K562 (cell line): ENCODE measurements around the gene TFE3. TPM values are rescaled to one million over a fixed set of nuclear protein-coding genes. Genes with fewer than 3 reads are reported as not detected.

Experiments
- BDP1 ChIP-seq: IDR thresholded peaks from 3 replicates; pipeline ENCODE4 v1.6.1; 2011; ENCODE audit not compliant: insufficient read length, insufficient read depth
- CSDE1 ChIP-seq, 2 experiments: fragments of 450-650 bp; IDR thresholded peaks; 2 replicates each; pipeline ENCODE4 v1.6.1; 2016; ENCODE audit warnings: mild to moderate bottlenecking in 1 of 2
- DACH1 ChIP-seq: fragments of 450-650 bp; IDR thresholded peaks from 2 replicates; pipeline ENCODE4 v1.6.1; 2018; ENCODE audit not compliant: partially characterized antibody
- DDX20 ChIP-seq: fragments of 450-650 bp; IDR thresholded peaks from 2 replicates; pipeline ENCODE4 v1.6.1; 2016; ENCODE audit warnings: missing genetic modification characterization, low read depth, mild to moderate bottlenecking, missing compliant biosample characterization, moderate library complexity
- HBP1 ChIP-seq: fragments of 450-650 bp; formaldehyde crosslinking; IDR thresholded peaks from 2 replicates; pipeline ENCODE4 v1.4.0; 2022; ENCODE audit warnings: missing genetic modification characterization
- HMG20B ChIP-seq: fragments of 250-450 bp; sonication (Bioruptor Pico); IDR thresholded peaks from 2 replicates; pipeline ENCODE4 v1.5.0; 2021; ENCODE audit warnings: mild to moderate bottlenecking
- NEUROD1 ChIP-seq: fragments of 150-350 bp; IDR thresholded peaks from 2 replicates; pipeline ENCODE4 v1.6.1; 2014; ENCODE audit warnings: borderline replicate concordance, low read length, low read depth; ENCODE audit not compliant: partially characterized antibody
- U2AF1 ChIP-seq: fragments of 200-400 bp; formaldehyde crosslinking; optimal IDR thresholded peaks from 2 replicates; pipeline ENCODE3; 2017; ENCODE audit warnings: mild to moderate bottlenecking, low read depth, low read length, moderate library complexity
- ZNF23 ChIP-seq: fragments of 250-450 bp; sonication (Bioruptor Pico); IDR thresholded peaks from 2 replicates; pipeline ENCODE4 v1.4.0; 2020; ENCODE audit warnings: mild to moderate bottlenecking
- ZNF232 ChIP-seq: sonication (generic); formaldehyde crosslinking; IDR thresholded peaks from 2 replicates; pipeline ENCODE4 v1.8.0; 2022; ENCODE audit warnings: mild to moderate bottlenecking, missing genetic modification reagents
- ZNF77 ChIP-seq: fragments of 250-450 bp; sonication (Bioruptor Pico); IDR thresholded peaks from 2 replicates; pipeline ENCODE4 v1.5.0; 2020
- ZSCAN32 ChIP-seq: fragments of 450-650 bp; formaldehyde crosslinking; IDR thresholded peaks from 2 replicates; pipeline ENCODE4 v1.4.0; 2020; ENCODE audit warnings: mild to moderate bottlenecking, moderate library complexity
- polyA plus RNA-seq, 8 experiments: library from polyadenylated mRNA; depleted of rRNA in 4 of 8; stranded (reverse) in 5 of 8; unstranded in 3 of 8; fragments of >200 nt; fragmentation: Nextera tagmentation in 2 of 8; fragmentation: Illumina TruSeq in 1 of 8; extraction: Ambion mirVana in 2 of 8; extraction: Trizol in 1 of 8; gene quantifications; 2 replicates each; pipeline versions ENCODE4 v1.2.1 to v1.2.3, GENCODE V29; 2011 to 2014; ENCODE audit warnings: inconsistent platforms in 1 of 8, missing spikeins in 1 of 8
- total RNA-seq, 7 experiments: library from RNA; depleted of rRNA in 6 of 7; stranded (reverse); fragments of >200 nt in 6 of 7; fragmentation: Illumina TruSeq in 2 of 7; extraction: Trizol in 2 of 7; gene quantifications; 2 replicates each; pipeline versions ENCODE4 v1.2.1 to v1.2.3, GENCODE V29; 2011 to 2021; ENCODE audit warnings: low replicate concordance in 1 of 7
- TF ChIP-seq, protein P1 (sequence below): fragments of 200-600 bp; sonication (generic); IDR thresholded peaks from one replicate; pipeline ENCODE4 v1.6.1; 2012; ENCODE audit warnings: mild to moderate bottlenecking, low read depth, low read length, inconsistent platforms
- TF ChIP-seq, protein P2 (sequence below): fragments of 450-650 bp; IDR thresholded peaks from 2 replicates; pipeline ENCODE4 v1.6.1; 2017; ENCODE audit warnings: antibody characterized with exemption

Gene TFE3
- total and polyA plus RNA-seq, 9 of the 15 experiments (the other 6 are each of a cell fraction or from before 2014, with no cell fraction given): 1.9 to 20.3 (median 11.9) TPM

- TF ChIP-seq, protein P1, sequence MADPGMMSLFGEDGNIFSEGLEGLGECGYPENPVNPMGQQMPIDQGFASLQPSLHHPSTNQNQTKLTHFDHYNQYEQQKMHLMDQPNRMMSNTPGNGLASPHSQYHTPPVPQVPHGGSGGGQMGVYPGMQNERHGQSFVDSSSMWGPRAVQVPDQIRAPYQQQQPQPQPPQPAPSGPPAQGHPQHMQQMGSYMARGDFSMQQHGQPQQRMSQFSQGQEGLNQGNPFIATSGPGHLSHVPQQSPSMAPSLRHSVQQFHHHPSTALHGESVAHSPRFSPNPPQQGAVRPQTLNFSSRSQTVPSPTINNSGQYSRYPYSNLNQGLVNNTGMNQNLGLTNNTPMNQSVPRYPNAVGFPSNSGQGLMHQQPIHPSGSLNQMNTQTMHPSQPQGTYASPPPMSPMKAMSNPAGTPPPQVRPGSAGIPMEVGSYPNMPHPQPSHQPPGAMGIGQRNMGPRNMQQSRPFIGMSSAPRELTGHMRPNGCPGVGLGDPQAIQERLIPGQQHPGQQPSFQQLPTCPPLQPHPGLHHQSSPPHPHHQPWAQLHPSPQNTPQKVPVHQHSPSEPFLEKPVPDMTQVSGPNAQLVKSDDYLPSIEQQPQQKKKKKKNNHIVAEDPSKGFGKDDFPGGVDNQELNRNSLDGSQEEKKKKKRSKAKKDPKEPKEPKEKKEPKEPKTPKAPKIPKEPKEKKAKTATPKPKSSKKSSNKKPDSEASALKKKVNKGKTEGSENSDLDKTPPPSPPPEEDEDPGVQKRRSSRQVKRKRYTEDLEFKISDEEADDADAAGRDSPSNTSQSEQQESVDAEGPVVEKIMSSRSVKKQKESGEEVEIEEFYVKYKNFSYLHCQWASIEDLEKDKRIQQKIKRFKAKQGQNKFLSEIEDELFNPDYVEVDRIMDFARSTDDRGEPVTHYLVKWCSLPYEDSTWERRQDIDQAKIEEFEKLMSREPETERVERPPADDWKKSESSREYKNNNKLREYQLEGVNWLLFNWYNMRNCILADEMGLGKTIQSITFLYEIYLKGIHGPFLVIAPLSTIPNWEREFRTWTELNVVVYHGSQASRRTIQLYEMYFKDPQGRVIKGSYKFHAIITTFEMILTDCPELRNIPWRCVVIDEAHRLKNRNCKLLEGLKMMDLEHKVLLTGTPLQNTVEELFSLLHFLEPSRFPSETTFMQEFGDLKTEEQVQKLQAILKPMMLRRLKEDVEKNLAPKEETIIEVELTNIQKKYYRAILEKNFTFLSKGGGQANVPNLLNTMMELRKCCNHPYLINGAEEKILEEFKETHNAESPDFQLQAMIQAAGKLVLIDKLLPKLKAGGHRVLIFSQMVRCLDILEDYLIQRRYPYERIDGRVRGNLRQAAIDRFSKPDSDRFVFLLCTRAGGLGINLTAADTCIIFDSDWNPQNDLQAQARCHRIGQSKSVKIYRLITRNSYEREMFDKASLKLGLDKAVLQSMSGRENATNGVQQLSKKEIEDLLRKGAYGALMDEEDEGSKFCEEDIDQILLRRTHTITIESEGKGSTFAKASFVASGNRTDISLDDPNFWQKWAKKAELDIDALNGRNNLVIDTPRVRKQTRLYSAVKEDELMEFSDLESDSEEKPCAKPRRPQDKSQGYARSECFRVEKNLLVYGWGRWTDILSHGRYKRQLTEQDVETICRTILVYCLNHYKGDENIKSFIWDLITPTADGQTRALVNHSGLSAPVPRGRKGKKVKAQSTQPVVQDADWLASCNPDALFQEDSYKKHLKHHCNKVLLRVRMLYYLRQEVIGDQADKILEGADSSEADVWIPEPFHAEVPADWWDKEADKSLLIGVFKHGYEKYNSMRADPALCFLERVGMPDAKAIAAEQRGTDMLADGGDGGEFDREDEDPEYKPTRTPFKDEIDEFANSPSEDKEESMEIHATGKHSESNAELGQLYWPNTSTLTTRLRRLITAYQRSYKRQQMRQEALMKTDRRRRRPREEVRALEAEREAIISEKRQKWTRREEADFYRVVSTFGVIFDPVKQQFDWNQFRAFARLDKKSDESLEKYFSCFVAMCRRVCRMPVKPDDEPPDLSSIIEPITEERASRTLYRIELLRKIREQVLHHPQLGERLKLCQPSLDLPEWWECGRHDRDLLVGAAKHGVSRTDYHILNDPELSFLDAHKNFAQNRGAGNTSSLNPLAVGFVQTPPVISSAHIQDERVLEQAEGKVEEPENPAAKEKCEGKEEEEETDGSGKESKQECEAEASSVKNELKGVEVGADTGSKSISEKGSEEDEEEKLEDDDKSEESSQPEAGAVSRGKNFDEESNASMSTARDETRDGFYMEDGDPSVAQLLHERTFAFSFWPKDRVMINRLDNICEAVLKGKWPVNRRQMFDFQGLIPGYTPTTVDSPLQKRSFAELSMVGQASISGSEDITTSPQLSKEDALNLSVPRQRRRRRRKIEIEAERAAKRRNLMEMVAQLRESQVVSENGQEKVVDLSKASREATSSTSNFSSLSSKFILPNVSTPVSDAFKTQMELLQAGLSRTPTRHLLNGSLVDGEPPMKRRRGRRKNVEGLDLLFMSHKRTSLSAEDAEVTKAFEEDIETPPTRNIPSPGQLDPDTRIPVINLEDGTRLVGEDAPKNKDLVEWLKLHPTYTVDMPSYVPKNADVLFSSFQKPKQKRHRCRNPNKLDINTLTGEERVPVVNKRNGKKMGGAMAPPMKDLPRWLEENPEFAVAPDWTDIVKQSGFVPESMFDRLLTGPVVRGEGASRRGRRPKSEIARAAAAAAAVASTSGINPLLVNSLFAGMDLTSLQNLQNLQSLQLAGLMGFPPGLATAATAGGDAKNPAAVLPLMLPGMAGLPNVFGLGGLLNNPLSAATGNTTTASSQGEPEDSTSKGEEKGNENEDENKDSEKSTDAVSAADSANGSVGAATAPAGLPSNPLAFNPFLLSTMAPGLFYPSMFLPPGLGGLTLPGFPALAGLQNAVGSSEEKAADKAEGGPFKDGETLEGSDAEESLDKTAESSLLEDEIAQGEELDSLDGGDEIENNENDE: no peak
- TF ChIP-seq HBP1 (CRISPR knock-in tag): no peak
- TF ChIP-seq ZNF23 (CRISPR knock-in tag): no peak
- TF ChIP-seq, protein P2, sequence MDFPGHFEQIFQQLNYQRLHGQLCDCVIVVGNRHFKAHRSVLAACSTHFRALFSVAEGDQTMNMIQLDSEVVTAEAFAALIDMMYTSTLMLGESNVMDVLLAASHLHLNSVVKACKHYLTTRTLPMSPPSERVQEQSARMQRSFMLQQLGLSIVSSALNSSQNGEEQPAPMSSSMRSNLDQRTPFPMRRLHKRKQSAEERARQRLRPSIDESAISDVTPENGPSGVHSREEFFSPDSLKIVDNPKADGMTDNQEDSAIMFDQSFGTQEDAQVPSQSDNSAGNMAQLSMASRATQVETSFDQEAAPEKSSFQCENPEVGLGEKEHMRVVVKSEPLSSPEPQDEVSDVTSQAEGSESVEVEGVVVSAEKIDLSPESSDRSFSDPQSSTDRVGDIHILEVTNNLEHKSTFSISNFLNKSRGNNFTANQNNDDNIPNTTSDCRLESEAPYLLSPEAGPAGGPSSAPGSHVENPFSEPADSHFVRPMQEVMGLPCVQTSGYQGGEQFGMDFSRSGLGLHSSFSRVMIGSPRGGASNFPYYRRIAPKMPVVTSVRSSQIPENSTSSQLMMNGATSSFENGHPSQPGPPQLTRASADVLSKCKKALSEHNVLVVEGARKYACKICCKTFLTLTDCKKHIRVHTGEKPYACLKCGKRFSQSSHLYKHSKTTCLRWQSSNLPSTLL: no peak
- no peak for TF ChIP-seq DDX20 (tag)
- TF ChIP-seq HMG20B (CRISPR knock-in tag): no peak
- no peak for TF ChIP-seq U2AF1
- no peak for TF ChIP-seq ZNF77 (CRISPR knock-in tag)
- no peak for TF ChIP-seq CSDE1 (IDR thresholded peaks at IDR 0.05)
- peak; percentile 29 for TF ChIP-seq NEUROD1
- no peak for TF ChIP-seq ZNF232
- no peak for TF ChIP-seq DACH1
- no peak for TF ChIP-seq ZSCAN32 (CRISPR knock-in tag)
- TF ChIP-seq BDP1: no peak
Measured at GRCh38 chrX:49043220-49043986, at the start of gene TFE3 (continued).
